Loucy (cell line): Measurements from ENCODE around the gene NPAS1.

Experiments
- EZH2phosphoT487 ChIP-seq: fragments of 200-600 bp; IDR thresholded peaks from 2 replicates; pipeline ENCODE4 v1.6.1; 2018; ENCODE audit warnings: antibody characterized with exemption, mild to moderate bottlenecking, moderate library complexity, borderline replicate concordance
- TF ChIP-seq, protein P1 (sequence below): fragments of 200-600 bp; sonication (generic); conservative IDR thresholded peaks from 2 replicates; pipeline ENCODE4 v1.5.1; 2014; ENCODE audit warnings: mild to moderate bottlenecking, antibody characterized with exemption, low read length

DNA sequence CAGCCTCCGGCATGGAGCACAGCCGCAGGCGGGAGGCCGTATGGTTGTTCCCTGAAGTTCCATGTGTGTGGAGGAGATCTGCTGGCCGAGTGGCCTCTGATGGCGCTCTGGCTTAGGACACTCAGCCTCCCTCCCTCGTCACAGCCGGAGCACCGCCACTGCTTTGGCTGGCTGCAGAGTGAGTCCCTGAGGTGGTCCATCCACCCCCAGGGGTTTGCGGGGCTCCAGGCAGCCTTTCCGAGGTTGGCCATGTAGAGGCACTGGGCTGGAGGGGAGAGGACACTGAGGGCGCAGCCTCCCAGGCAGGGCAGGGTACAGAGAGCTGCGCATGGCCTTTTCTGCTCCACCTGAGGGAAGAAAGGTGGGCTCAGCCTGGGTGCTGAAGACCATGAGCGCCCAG is 19.8 kb upstream of the NPAS1 start:
- TF ChIP-seq, protein P1, sequence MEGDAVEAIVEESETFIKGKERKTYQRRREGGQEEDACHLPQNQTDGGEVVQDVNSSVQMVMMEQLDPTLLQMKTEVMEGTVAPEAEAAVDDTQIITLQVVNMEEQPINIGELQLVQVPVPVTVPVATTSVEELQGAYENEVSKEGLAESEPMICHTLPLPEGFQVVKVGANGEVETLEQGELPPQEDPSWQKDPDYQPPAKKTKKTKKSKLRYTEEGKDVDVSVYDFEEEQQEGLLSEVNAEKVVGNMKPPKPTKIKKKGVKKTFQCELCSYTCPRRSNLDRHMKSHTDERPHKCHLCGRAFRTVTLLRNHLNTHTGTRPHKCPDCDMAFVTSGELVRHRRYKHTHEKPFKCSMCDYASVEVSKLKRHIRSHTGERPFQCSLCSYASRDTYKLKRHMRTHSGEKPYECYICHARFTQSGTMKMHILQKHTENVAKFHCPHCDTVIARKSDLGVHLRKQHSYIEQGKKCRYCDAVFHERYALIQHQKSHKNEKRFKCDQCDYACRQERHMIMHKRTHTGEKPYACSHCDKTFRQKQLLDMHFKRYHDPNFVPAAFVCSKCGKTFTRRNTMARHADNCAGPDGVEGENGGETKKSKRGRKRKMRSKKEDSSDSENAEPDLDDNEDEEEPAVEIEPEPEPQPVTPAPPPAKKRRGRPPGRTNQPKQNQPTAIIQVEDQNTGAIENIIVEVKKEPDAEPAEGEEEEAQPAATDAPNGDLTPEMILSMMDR = no peak
- TF ChIP-seq EZH2phosphoT487 = no peak
